ENCODE measurements around the gene CCNO. TPM values are rescaled to one million over a fixed set of nuclear protein-coding genes. Genes with fewer than 3 reads are reported as not detected.

The CCNO gene
- total RNA-seq, 1 donor from 2014 or later = 0.43 TPM

GRCh38 chr5:55226027-55226933 lies 7.1 kb downstream of the CCNO start:
- TF ChIP-seq, protein P1, sequence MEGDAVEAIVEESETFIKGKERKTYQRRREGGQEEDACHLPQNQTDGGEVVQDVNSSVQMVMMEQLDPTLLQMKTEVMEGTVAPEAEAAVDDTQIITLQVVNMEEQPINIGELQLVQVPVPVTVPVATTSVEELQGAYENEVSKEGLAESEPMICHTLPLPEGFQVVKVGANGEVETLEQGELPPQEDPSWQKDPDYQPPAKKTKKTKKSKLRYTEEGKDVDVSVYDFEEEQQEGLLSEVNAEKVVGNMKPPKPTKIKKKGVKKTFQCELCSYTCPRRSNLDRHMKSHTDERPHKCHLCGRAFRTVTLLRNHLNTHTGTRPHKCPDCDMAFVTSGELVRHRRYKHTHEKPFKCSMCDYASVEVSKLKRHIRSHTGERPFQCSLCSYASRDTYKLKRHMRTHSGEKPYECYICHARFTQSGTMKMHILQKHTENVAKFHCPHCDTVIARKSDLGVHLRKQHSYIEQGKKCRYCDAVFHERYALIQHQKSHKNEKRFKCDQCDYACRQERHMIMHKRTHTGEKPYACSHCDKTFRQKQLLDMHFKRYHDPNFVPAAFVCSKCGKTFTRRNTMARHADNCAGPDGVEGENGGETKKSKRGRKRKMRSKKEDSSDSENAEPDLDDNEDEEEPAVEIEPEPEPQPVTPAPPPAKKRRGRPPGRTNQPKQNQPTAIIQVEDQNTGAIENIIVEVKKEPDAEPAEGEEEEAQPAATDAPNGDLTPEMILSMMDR (IDR thresholded peaks at IDR 0.05; ENCODE audit: insufficient read depth, low read depth, low read length) = peak; percentile 37
- no peak for TF ChIP-seq EZH2 (IDR thresholded peaks at IDR 0.05; ENCODE audit: insufficient read depth, low read length)
- Histone ChIP-seq H3K36me3 (ENCODE audit: insufficient read depth, low read length) (no peaks in the 10 kb centered on the region), H3K27ac (ENCODE audit: low read depth, low read length) (no peak overlapping the region), H4K20me1 (ENCODE audit: insufficient read depth, low read length) (peaks cover 14% of the 10 kb centered on the region), H2AFZ (ENCODE audit: low read depth, low read length) (peak overlapping the region; percentile 50), H3K79me2 (ENCODE audit: insufficient read depth, low read length) (no peaks in the 10 kb centered on the region), H3K9me3 (ENCODE audit: insufficient read depth, low read depth, low read length) (peaks cover 2% of the 10 kb centered on the region), H3K27me3 (ENCODE audit: insufficient read depth, low read length) (peaks cover 90% of the 10 kb centered on the region), H3K9ac (ENCODE audit: low read length) (no peak overlapping the region), H3K4me2 (ENCODE audit: low read length) (peak overlapping the region; percentile 81), H3K4me1 (ENCODE audit: insufficient read depth, low read length) (peaks cover 15% of the 10 kb centered on the region), H3K4me3 (ENCODE audit: insufficient read depth, low read depth, low read length) (no peak overlapping the region)
- H3K4me1 Mint-ChIP-seq (ENCODE audit: low read depth, unreplicated experiment) = peaks cover 5% of the 10 kb centered on the region
- H3K9me3 Mint-ChIP-seq (ENCODE audit: unreplicated experiment) = peaks cover 19% of the 10 kb centered on the region
- no peak overlapping the region for H3K4me3 Mint-ChIP-seq (ENCODE audit: unreplicated experiment)
- H3K36me3 Mint-ChIP-seq (ENCODE audit: low read depth, unreplicated experiment) = peaks cover 2% of the 10 kb centered on the region
- peaks cover 85% of the 10 kb centered on the region for H3K27me3 Mint-ChIP-seq (ENCODE audit: low read depth, unreplicated experiment)
- DNase-seq (ENCODE audit: low read depth) (no peak), FAIRE-seq (no peak)
- peak overlapping the region; percentile 34 for H3K27ac Mint-ChIP-seq (ENCODE audit: unreplicated experiment)

DNA sequence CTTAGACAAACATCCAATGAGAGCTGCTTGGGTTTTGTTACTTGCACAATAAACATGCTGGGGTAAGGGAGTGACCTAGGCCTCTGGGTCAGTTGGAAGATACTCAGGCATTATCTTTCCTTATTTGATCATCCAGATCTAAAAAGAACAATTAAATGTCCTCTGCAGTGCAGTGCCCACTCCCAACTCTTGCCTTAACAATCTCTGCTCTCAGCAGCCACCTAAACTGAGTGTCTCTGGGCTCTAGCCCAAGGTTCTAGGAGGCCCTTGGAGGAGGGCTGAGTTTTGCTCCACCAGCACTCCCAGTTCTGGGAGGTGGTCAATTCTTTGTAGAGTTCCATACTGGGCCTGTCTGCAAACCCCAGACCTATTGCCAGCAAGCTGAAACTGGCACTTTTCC lies 8.1 kb downstream of the CCNO start:
- no peak overlapping the region for H3K4me3 Mint-ChIP-seq (ENCODE audit: unreplicated experiment)

More for the DNA sequence above, 8.1 kb downstream of the CCNO start:
- Histone ChIP-seq H3K27me3 (ENCODE audit: insufficient read depth, low read length) (peaks cover 90% of the 10 kb centered on the region), H2AFZ (ENCODE audit: low read depth, low read length) (no peak overlapping the region), H3K4me1 (ENCODE audit: insufficient read depth, low read length) (peaks cover 18% of the 10 kb centered on the region), H3K9ac (ENCODE audit: low read length) (no peak overlapping the region), H3K36me3 (ENCODE audit: insufficient read depth, low read length) (no peaks in the 10 kb centered on the region), H3K4me3 (ENCODE audit: insufficient read depth, low read depth, low read length) (no peak overlapping the region), H3K9me3 (ENCODE audit: insufficient read depth, low read depth, low read length) (peaks cover 2% of the 10 kb centered on the region), H3K79me2 (ENCODE audit: insufficient read depth, low read length) (no peaks in the 10 kb centered on the region), H3K4me2 (ENCODE audit: low read length) (no peak overlapping the region), H4K20me1 (ENCODE audit: insufficient read depth, low read length) (peaks cover 14% of the 10 kb centered on the region), H3K27ac (ENCODE audit: low read depth, low read length) (no peak overlapping the region)
- no peak for DNase-seq (ENCODE audit: low read depth)
- H3K9me3 Mint-ChIP-seq (ENCODE audit: unreplicated experiment) = peaks cover 19% of the 10 kb centered on the region
- peaks cover 5% of the 10 kb centered on the region for H3K4me1 Mint-ChIP-seq (ENCODE audit: low read depth, unreplicated experiment)
- H3K27me3 Mint-ChIP-seq (ENCODE audit: low read depth, unreplicated experiment) = peaks cover 85% of the 10 kb centered on the region
- H3K27ac Mint-ChIP-seq (ENCODE audit: unreplicated experiment) = no peak overlapping the region
- no peak for TF ChIP-seq EZH2 (IDR thresholded peaks at IDR 0.05; ENCODE audit: insufficient read depth, low read length)
- TF ChIP-seq, protein P1 (IDR thresholded peaks at IDR 0.05; ENCODE audit: insufficient read depth, low read depth, low read length) = no peak
- H3K36me3 Mint-ChIP-seq (ENCODE audit: low read depth, unreplicated experiment) = peaks cover 2% of the 10 kb centered on the region
- no peak for FAIRE-seq

All from astrocyte (in vitro differentiated cells and primary cell).